ENCODE measurements around the gene UGT1A9.

DNA sequence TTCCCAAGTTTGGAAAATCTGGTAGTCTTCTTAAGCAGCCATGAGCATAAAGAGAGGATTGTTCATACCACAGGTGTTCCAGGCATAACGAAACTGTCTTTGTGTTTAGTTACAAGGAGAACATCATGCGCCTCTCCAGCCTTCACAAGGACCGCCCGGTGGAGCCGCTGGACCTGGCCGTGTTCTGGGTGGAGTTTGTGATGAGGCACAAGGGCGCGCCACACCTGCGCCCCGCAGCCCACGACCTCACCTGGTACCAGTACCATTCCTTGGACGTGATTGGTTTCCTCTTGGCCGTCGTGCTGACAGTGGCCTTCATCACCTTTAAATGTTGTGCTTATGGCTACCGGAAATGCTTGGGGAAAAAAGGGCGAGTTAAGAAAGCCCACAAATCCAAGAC, 100.5 kb downstream of the UGT1A9 start:
- TF ChIP-seq, protein P1, sequence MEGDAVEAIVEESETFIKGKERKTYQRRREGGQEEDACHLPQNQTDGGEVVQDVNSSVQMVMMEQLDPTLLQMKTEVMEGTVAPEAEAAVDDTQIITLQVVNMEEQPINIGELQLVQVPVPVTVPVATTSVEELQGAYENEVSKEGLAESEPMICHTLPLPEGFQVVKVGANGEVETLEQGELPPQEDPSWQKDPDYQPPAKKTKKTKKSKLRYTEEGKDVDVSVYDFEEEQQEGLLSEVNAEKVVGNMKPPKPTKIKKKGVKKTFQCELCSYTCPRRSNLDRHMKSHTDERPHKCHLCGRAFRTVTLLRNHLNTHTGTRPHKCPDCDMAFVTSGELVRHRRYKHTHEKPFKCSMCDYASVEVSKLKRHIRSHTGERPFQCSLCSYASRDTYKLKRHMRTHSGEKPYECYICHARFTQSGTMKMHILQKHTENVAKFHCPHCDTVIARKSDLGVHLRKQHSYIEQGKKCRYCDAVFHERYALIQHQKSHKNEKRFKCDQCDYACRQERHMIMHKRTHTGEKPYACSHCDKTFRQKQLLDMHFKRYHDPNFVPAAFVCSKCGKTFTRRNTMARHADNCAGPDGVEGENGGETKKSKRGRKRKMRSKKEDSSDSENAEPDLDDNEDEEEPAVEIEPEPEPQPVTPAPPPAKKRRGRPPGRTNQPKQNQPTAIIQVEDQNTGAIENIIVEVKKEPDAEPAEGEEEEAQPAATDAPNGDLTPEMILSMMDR (IDR thresholded peaks at IDR 0.05): no peak
- TF ChIP-seq POLR2A (IDR thresholded peaks at IDR 0.05; ENCODE audit: low read depth) (no peak), EP300 (IDR thresholded peaks at IDR 0.05) (no peak), POLR2AphosphoS5 (IDR thresholded peaks at IDR 0.05) (no peak)

Data from esophagus muscularis mucosa (tissue), 4 donors.